Fibroblast of lung (primary cell): ENCODE results near the gene RNF25.

Source experiments
- EZH2 ChIP-seq: IDR thresholded peaks from 2 replicates; pipeline ENCODE4 v1.5.1; 2012; ENCODE audit warnings: low read length, control low read depth, mild to moderate bottlenecking; ENCODE audit errors: missing control alignments
- TF ChIP-seq, protein P1 (sequence below), 2 donors: IDR thresholded peaks in 1 of 2; conservative IDR thresholded peaks in 1 of 2; 1 replicate in 1 of 2; 2 replicates in 1 of 2; pipeline ENCODE4 v1.5.1; 2011 to 2012; ENCODE audit warnings: low read length in 2 of 2, control low read depth in 1 of 2, inconsistent platforms in 1 of 2, low read depth in 1 of 2, mild to moderate bottlenecking in 1 of 2

DNA sequence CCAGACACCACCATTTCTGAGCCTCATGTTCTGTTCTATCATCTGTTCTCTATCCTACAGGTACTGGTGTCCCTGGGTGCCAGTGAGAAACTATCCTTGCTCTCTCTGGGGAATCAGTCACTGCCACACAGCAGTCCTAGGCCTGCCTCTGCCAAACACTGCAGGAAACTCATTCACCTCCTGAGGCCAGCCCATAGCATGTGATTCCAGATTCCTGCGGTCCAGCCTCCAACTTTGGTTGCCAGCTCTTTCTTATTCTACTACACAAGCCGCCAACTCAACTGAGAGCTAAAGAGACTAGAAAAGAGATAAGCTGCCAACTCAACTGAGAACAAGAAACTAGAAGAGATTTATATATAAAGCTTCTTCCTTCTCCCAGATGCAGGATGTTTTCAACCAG lies 30.0 kb upstream of the RNF25 start:
- TF ChIP-seq, protein P1, sequence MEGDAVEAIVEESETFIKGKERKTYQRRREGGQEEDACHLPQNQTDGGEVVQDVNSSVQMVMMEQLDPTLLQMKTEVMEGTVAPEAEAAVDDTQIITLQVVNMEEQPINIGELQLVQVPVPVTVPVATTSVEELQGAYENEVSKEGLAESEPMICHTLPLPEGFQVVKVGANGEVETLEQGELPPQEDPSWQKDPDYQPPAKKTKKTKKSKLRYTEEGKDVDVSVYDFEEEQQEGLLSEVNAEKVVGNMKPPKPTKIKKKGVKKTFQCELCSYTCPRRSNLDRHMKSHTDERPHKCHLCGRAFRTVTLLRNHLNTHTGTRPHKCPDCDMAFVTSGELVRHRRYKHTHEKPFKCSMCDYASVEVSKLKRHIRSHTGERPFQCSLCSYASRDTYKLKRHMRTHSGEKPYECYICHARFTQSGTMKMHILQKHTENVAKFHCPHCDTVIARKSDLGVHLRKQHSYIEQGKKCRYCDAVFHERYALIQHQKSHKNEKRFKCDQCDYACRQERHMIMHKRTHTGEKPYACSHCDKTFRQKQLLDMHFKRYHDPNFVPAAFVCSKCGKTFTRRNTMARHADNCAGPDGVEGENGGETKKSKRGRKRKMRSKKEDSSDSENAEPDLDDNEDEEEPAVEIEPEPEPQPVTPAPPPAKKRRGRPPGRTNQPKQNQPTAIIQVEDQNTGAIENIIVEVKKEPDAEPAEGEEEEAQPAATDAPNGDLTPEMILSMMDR (conservative IDR thresholded peaks at IDR 0.05 in 1 of 2, IDR thresholded peaks at IDR 0.05 in 1 of 2; ENCODE audit: low read depth in 1 of 2, low read length in 2 of 2), result no peak
- TF ChIP-seq EZH2, result no peak
